Brain pericyte (primary cell): ENCODE measurements around the gene KRT34.
"Not testable (repeated sequence)": the region's sequence is repeated elsewhere in the genome, so short reads cannot be mapped to it uniquely, and the experiment has no call there.

Source experiments
- DNase-seq: peaks from one replicate; pipeline ENCODE4 v3.0.0-alpha.2; 2012; ENCODE audit warnings: low read depth, low spot score

The KRT34 gene

DNA sequence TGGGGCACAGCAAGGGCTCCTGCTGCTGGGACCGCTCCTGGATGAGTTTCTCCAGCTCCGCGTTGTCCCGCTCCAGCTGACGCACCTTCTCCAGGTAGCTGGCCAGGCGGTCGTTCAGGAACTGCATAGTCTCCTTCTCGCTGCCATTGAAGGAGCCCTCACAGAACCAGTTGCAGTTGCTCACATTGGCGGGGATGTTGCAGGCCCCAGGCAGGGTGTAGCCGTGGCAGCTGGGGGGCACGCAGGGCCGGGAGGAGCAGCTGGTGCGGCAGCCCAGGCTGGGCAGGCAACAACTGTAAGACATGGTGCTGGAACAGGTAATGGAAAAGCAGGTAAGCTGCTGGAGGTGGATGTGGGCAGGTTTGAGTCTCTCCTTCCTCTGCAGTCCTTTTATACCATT is at the start of gene KRT34:
Gene KRT34 (minus strand): TSS at position 364 of the 400 bp plus-strand sequence. CDS start 60 bp downstream, at position 304.
- DNase-seq: not testable (repeated sequence)

DNA sequence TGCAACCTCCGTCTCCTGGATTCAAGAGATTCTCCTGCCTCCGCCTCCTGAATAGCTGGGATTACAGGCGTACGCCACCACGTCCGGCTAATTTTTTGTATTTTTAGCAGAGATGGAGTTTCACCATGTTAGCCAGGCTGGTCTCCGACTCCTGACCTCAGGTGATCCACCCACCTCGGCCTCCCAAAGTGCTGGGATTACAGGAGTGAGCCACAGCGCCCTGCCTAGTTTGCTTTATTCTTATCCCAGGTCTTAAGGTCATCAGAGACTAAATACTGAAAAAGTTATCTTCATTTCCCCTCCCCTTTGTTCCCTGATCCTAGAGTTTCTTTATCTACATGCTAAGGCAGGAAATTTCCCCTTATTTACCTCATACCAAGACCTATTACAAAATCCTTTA is 48.3 kb upstream of the KRT34 start:
- not testable (repeated sequence) for DNase-seq

DNA sequence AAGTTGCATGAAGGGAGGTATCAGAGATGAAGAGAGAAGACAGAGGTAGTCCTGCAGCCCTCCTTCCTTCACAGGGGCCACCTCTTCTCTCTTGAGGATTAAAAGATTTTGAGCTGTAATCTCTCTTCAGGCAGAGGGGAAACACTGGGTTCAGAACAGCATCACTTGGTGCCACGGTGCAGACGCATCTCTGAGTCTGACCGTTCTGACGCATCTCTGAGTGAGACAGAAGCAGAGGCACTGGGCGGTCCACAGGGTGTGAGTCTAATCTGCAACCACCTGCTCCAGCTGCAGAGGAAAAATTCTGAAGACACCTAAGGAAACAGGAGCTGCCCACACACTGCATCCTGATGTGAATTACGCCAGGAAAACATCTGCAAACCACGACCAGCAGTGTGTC is 47.6 kb upstream of the KRT34 start:
- no peak for DNase-seq

DNA sequence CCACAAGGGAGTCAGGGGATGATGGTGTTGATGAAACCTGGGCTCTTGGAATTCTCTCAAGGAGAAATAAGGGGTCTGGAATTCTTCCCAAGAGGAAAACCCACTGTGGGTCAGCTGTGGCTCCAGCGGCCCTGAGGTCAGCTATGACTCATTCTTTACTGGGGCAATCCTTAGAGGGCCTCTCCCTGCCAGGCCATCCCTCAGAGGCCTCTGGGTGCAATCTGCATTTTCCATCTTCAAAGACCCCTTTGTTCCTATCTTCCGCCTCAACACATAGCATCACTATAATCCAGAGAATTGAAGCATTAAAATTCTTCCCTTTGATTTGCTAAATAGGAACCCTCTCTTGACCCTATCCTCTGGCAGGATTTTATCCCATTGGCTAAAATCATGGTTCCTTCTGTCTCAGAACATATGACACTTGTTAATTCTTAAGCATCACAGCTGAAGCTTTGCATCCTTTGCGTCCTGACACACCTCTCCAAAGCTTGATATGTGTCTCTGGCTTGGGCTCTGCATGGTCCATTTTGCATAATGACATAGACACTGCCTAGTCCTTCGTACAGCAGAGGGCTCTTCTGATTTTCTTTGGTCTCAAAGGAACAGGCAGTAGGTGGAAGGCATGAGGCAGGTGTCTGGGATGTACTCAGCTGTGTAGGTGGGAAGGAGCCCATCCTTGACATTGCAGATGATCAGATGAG is 46.6 kb upstream of the KRT34 start:
- DNase-seq: no peak

DNA sequence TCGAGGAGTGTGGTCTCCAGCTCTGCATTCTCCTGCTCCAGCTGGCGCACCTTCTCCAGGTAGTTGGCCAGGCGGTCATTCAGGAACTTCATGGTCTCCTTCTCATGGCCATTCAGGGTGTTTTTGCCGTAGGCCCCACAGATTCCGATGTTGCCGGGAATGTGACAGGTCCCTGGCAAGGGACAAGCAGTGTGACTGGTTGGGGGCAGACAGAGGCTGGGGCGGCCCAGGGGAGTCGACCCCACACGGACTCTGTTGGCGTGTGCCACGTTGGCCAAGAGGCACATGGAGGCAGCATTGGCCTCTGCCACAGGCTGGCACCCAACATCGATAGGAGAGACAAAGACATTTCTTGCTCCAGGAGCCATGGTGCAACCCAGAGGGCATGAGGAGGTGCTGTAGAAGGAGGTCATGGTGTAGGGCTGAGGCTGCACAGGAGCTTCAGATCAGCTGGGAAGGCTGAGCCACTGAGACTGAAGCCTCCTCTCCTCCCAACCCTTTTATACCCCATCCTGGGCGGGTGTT is 42.1 kb upstream of the KRT34 start, which contains the start of gene KRT37:
Gene KRT37 (minus strand): TSS at position 475 of the 525 bp plus-strand sequence. CDS start 62 bp downstream, at position 413.
- DNase-seq: no peak

DNA sequence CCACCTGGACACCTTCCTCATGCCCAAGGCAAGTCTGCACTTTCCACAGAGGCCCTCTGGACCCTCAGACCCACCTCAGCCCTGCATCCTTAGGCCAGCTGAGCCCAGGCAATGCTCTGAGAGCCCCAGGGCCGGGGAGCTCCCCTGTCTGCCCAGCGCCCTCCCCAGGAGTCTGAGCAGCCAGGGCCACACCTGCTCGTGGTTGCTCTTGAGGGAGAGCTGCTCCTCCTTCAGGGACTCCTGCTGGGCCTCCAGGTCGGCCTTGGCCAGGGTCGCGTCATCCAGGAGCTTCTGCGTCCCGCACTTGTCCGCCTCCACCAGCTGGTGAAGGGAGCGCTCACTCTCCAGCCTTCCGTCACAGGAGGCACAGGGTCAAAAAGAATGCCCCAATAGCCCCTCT is 40.5 kb upstream of the KRT34 start:
- DNase-seq: not testable (repeated sequence)

DNA sequence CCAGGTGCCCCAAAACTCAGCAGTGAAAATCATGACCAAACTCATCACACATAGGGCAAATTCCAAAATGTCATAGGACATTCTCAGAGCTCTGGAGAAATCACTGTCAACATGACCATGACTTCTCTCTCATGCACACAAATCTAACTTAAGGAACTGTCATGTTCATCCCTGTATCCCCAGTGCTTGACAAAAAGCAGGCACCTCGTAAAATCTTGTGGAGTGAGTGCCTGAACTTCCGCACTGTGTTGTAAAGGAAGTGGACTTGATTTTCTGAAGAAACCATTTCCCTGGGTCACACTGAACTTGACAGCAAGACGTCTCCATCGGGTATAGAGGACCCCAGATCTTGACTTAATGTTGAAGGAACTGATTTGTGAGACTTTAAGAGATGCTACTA is 39.5 kb upstream of the KRT34 start:
- DNase-seq: no peak

DNA sequence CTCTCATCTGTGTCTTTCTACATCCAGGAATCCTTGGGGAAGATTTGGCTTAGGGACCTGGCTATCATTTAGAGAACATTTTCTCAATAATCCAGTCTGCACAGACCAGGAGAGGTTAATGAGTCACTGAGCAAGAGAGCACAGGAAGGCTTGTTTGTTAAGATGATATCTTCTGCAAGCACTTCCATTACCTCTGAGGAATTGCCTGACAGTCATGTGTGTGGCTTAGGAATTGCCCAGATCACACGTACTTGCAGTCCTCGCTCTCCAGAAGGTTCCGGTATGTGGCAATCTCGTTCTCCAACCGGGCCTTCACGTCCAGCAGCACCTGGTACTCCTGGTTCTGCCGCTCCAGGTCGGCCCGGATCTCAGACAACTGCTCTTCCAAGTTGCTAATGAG is 39.0 kb upstream of the KRT34 start:
- no peak for DNase-seq

DNA sequence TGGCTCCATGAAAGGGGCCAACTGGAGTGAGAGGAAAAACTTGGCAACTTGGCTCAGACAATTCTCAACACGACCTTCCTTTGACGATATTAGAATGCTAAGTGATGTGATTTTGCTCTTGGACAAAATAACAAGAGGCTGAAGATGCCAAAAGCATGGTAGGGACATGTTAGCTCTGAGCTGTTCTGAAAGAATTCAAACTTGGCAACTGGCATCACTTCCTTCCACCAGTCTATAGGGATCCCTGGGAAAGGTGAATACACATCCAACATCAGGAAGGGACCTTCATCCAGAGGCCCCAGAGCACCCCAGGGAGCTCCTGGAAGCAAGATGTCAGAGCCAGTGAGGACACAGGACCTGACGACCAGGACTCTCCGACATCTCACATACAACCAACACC is 38.0 kb upstream of the KRT34 start:
- DNase-seq: no peak

DNA sequence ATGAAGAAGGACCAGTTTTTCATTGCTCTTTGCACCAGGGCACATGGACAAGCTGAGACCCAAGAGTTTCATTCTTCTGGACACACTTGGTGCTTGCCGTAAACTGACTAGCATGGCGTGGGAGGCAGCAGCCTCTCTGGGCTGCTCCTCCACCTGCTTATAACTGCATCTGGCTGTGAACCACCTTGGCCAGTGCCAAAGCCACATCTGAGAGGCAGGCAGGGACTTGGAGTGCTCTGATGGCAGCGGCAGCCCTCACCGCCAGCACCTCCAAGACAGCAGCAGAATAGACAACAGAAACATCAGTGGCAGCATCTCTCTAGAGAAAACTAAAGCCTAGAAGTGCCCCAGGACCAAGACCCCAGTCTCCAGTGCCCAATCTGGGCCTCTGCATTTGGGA is 37.6 kb upstream of the KRT34 start:
- DNase-seq: no peak

DNA sequence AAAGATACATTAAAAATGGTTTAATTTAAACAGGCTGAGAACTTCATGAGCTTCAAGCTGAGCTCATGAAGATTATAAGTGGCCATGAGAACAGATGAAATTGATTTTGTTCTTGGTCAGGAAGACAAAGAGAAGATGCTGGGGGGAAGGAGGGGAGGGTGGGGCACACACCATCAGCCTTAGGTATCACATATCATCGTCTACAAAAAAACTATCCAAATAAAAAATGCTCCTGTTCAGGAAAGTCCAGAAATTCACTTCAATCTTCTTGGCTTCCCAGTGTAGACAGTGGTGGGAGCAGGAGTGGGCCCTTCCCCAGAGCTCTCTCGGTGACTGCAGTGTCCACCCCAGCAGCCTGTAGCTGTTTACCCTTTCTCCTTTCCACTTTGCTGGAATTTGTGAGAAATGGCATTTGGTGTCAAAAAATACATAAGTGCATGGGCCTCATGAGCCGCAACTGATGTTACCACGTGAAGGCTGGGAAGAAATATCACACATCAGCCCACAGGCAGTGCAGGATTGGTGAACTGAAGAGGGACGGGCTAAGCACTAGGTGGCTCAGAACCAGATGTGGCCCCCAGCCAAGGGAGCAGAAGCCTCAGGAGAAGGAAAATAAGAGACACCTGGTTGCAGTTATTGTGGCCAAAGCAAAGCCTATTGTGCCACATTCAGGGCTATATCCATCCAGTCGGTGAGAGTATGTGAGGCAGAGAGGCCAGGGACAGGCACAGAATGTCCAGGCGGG is 36.2 kb upstream of the KRT34 start:
- no peak for DNase-seq

DNA sequence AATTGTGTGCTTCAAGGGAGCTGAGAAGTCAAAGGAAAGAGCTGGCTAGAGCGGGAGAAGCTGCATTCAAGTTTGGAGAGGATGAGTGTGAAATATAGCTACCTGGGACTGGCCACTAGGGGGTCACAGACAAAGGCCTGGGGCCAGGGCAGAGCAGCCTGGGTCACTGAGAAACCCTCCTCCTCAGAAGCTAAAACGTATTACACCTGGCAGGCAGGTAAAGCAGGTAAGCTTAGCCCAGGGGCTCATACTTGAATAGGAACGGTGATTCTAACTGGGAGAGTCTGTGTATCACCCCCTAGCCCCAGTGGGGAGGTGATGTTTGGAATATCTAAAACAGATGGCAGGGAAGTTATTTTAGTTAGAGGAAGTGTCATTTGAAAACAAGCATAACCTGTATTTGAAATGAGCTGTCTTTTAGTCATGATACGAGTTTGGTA is 35.5 kb upstream of the KRT34 start:
- no peak for DNase-seq

DNA sequence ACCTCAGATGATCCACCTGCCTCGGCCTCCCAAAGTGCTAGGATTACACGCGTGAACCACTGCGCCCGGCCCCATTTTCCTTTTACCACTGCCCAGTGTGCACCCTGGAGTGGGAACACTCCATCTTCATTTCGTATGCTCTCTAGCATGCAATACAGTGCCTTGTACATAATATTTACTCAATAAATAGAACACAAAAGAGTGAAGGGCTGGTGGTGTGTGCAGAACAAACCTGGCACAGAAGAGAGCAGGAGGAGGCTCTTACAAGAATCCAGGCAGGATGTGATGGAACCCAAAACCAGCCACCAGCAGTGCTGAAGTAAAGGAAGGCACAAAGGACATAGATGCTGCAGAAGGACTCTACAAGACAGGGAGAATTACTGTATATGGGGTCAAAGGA is 35.0 kb upstream of the KRT34 start:
- DNase-seq: no peak

DNA sequence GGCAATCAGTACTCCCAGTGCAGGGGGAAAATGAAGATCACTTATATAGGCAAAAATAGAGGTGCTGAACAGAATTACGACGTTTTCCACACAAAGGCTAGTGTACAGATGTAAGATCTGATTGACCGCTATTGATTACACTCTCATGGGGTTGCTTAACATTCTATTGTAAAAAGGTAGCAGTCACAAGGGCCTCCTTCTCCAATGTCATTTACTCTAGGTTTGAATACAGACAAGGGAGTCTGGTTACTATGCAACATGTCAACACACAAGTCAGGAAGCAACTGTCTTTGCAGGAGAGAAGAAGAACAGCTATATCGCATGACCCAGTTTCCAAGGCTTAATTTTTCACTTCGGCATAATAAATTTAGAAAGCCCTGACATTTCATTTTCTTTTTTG is 34.4 kb upstream of the KRT34 start:
- no peak for DNase-seq

DNA sequence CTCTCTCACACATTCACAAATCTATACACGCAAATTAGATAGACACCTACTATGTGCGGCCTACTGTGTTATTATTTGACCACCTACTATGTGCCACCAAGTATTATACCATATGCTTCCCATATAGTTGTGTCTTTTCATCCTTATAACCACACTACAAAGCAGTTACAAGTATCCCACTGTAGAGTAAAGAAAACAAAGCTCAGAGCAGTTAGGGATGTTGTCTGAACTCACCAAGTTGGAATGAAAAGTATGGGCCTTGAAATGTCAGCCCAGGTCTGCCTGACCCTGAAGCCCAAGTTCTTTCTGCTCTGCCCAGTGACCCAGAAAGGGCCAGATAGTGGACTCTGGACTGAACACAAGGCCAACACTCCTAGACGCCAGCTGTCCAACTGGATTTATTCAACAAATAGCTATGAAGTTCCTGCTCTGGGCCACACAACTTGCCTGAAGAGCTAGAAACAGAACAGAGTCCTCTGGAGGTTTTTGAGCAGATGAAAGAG is 33.8 kb upstream of the KRT34 start:
- DNase-seq: no peak

DNA sequence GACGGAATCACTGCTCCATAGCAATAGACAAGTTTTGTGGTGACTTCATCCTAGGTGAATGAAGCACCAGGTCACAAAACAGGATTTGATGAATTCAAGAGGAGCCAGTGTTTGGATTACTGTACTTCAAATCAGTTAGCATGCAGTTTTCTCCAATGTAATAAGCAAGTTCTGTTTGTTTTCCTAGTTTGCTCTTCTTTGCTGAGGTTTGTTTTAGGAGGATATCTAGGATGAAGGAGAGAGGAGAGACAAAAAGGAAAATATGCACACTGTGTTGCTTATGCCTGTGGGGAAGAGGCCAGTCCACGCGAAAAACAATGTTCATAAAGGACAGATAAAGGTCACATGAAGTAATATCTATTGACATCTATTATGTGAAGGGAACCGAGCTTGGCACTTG is 33.3 kb upstream of the KRT34 start:
- DNase-seq: no peak

DNA sequence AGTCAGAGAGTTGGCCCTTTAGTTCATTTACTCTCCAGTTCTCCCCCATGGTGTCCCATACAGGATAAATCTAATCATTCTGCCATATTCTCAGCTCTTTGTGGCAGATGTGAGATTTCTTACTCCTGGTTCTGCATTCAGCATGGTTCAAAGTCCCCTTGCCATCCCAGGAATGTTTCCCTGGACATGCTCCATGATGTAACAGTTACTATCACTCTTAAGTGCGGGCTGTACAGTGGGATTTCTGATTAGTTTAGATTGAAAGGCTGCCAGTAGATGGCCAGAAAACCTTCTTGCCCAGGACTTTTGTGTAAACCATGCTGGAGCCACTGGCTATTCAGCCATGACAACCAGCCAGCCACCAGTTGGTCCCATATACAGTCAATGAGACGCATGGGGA is 31.9 kb upstream of the KRT34 start:
- no peak for DNase-seq

DNA sequence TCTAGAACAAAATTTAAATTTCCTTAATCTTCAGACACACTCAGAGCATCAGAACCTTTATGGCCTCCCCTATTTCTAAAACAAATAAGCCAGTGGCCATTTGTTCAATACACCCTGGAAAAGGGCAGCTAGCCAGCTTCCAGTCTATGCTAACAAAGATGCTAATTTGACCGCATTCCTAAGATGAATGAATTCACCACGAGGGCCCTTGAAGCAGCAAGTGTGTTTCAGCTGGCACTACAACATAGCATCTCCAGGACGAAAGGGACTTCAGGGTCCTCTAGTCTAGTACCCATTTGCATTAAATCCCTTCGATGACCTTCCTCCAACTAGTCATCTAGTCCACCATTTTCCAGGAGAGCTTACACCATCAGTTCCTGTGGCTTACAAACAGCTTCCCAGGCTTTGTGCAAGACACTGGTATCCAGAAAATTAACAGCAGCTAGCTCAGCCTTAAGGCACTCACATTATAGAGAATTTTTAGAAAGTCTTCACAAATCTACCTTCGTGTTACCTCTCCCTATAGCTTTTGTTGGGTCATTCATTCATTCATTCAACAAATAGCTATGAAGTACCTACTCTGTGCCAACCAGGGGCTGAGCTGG is 31.3 kb upstream of the KRT34 start:
- DNase-seq: no peak

DNA sequence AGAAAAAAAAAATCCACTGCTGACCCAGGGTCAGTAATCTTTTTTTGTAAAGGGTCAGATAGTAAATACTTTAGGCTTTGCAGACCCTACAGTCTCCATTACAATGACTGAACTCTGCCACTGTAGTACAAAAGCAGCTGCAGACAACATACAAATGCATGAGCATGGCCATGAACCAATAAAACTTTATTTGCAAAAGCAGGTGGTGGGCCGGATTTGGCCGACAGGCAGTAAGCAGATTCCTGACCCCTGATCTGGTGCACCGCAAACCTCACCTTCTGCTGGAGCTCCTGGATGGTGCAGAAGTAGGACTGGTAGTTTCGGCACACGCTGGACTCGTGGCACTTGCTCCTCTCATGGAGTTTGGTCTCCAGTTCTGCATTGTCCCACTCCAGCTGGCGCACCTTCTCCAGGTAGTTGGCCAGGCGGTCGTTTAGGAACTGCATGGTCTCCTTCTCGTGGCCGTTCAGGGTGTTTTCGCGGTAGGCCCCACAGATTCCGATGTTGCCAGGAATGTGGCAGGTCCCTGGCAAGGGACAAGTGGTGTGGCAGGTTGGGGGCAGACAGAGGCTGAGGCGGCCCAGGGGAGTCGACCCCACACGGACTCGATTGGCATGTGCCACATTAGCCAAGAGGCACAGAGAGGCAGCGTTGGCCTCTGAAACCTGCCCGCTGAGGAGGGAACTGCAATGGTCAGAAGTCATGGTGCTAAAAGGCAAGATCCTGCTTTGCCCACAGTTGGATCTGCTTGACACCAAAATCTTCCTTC is 29.1 kb upstream of the KRT34 start:
- DNase-seq: no peak

DNA sequence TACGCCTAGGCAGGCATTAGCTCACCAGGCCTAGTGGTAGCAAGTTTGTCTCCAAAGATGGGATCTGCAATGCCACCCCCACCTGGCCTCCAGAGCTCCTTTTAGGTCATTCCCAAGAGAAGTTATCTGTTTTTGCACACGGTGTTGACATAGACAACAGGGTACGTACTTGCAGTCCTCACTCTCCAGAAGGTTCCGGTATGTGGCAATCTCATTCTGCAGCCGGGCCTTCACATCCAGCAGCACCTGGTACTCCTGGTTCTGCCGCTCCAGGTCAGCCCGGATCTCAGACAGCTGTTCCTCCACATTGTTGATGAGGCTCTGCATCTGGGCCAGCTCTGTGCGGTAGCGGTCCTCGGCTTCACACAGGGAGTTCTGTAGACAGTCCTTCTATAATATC is 25.1 kb upstream of the KRT34 start:
- no peak for DNase-seq

DNA sequence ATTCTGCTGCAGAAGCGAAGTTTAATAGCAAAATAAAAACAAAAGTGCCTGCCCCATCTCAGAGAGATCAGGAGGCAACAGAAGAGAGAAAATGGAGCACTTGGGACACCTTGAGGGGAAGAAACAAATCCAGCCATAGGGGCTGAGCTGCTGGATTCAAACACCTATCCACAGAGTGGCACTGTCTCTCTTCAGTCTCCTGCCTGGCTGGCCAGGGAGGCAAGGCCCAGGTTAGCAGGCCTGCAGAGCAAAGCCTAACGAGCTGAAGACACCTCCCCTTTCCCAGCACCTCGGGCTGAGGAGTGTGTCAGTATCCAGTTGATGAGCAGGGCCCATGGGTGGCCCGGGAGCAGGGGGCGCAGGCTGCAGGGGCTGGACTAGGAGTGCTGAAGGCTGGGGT is 24.1 kb upstream of the KRT34 start:
- no peak for DNase-seq
